Glomerular endothelial cell (primary cell): Measurements from ENCODE around the gene PPP2R5B. TPM values are rescaled to one million over a fixed set of nuclear protein-coding genes. Genes with fewer than 3 reads are reported as not detected.
"Not testable (repeated sequence)": the region's sequence is repeated elsewhere in the genome, so short reads cannot be mapped to it uniquely, and the experiment has no call there.

Experiments
- DNase-seq: peaks from one replicate; pipeline ENCODE4 v3.0.0-alpha.2; 2011; ENCODE audit warnings: low read depth, low spot score; ENCODE audit errors: extremely low read depth
- total RNA-seq: library from RNA; depleted of rRNA; stranded (reverse); fragments of >200 nt; gene quantifications from 2 replicates; pipeline ENCODE4 v1.2.3, GENCODE V29; 2015

PPP2R5B gene
- total RNA-seq, 1 donor from 2014 or later = 47.9 TPM

GRCh38 chr11:64971421-64972233 lies 47.1 kb downstream of the PPP2R5B start, which contains the start of gene MAJIN:
Gene MAJIN (minus strand): TSS chr11:64972108. CDS start chr11:64959405, 12,703 bp downstream.
- no peak for DNase-seq

GRCh38 chr11:64974124-64974523 lies 49.6 kb downstream of the PPP2R5B start:
- no peak for DNase-seq

- no peak for DNase-seq
Measured at GRCh38 chr11:64976651-64977050, 52.2 kb downstream of the PPP2R5B start.

- not testable (repeated sequence) for DNase-seq
Measured at GRCh38 chr11:64983339-64983738, 58.9 kb downstream of the PPP2R5B start.

Other genes starting within 250 kb of the PPP2R5B start
- not detected in 2 replicates for gene NRXN2, start 201.5 kb upstream of the PPP2R5B start, total RNA-seq
- gene RASGRP2, start 180.5 kb upstream of the PPP2R5B start, total RNA-seq = 0.34 and 1.3 TPM in 2 replicates
- not detected in 2 replicates for gene PYGM, start 164.7 kb upstream of the PPP2R5B start, total RNA-seq
- 213 and 277 TPM in 2 replicates for gene SF1, start 146.1 kb upstream of the PPP2R5B start, total RNA-seq
- 39.6 and 49.6 TPM in 2 replicates for gene MAP4K2, start 121.5 kb upstream of the PPP2R5B start, total RNA-seq
- 22.7 and 26.4 TPM in 2 replicates for gene MEN1, start 114.1 kb upstream of the PPP2R5B start, total RNA-seq
- 0.44 and 0.64 TPM in 2 replicates for gene CDC42BPG, start 80.0 kb upstream of the PPP2R5B start, total RNA-seq
- gene EHD1, start 46.1 kb upstream of the PPP2R5B start, total RNA-seq = 142 and 158 TPM in 2 replicates
- 27.6 and 34.5 TPM in 2 replicates for gene ATG2A, start 7.5 kb upstream of the PPP2R5B start, total RNA-seq
- gene GPHA2, start 11.2 kb downstream of the PPP2R5B start, total RNA-seq = not detected in 2 replicates
- gene MAJIN, start 47.4 kb downstream of the PPP2R5B start, total RNA-seq = 0.68 TPM in 1 of 2 replicates, not detected in the other
- 1.3 and 2.7 TPM in 2 replicates for gene BATF2, start 72.3 kb downstream of the PPP2R5B start, total RNA-seq
- gene ARL2, start 89.5 kb downstream of the PPP2R5B start, total RNA-seq = 191 and 202 TPM in 2 replicates
- gene SNX15, start 102.8 kb downstream of the PPP2R5B start, total RNA-seq = 12.4 and 12.6 TPM in 2 replicates
- 16.8 and 17.8 TPM in 2 replicates for gene SAC3D1, start 116.5 kb downstream of the PPP2R5B start, total RNA-seq
- 2.8 and 5.5 TPM in 2 replicates for gene NAALADL1, start 133.9 kb downstream of the PPP2R5B start, total RNA-seq
- gene CDCA5, start 159.4 kb downstream of the PPP2R5B start, total RNA-seq = 3.7 and 5.1 TPM in 2 replicates
- gene ZFPL1, start 159.5 kb downstream of the PPP2R5B start, total RNA-seq = 34.7 and 49.8 TPM in 2 replicates
- gene VPS51, start 171.5 kb downstream of the PPP2R5B start, total RNA-seq = 318 and 356 TPM in 2 replicates
- gene TM7SF2, start 187.2 kb downstream of the PPP2R5B start, total RNA-seq = 12.8 and 28.2 TPM in 2 replicates
- gene ZNHIT2, start 193.0 kb downstream of the PPP2R5B start, total RNA-seq = 14.0 and 14.7 TPM in 2 replicates
- 461 and 516 TPM in 2 replicates for gene FAU, start 197.4 kb downstream of the PPP2R5B start, total RNA-seq
- 49.7 and 57.4 TPM in 2 replicates for gene MRPL49, start 197.6 kb downstream of the PPP2R5B start, total RNA-seq
- 23.3 and 38.4 TPM in 2 replicates for gene SYVN1, start 209.8 kb downstream of the PPP2R5B start, total RNA-seq
- gene SPDYC, start 245.5 kb downstream of the PPP2R5B start, total RNA-seq = not detected in 2 replicates